GM19455 (cell line): ENCODE measurements around the gene STMN3.

Experiments used
- ATAC-seq: cut with Tn5 transposase; IDR thresholded peaks from one replicate; pipeline ENCODE4 v1.9.1; 2021; ENCODE audit not compliant: unreplicated experiment

Gene STMN3

GRCh38 chr20:63653041-63653973, at the start of gene STMN3:
TSS of gene STMN3 (minus strand) at chr20:63653424. CDS start at chr20:63653345, 79 bp downstream.
- ATAC-seq = no peak

GRCh38 chr20:63702036-63702665, 48.9 kb upstream of the STMN3 start:
- no peak for ATAC-seq

GRCh38 chr20:63701329-63702035, 48.3 kb upstream of the STMN3 start:
- no peak for ATAC-seq

- no peak for ATAC-seq
Observed at GRCh38 chr20:63701051-63701328, 47.8 kb upstream of the STMN3 start.

- ATAC-seq = no peak
Observed at GRCh38 chr20:63700199-63701050, 47.2 kb upstream of the STMN3 start.

GRCh38 chr20:63699466-63700198, 46.4 kb upstream of the STMN3 start:
- ATAC-seq = no peak

- no peak for ATAC-seq
Observed at GRCh38 chr20:63698739-63699465, 45.7 kb upstream of the STMN3 start.

GRCh38 chr20:63697868-63698545, 44.8 kb upstream of the STMN3 start:
- no peak for ATAC-seq

- no peak for ATAC-seq
Observed at GRCh38 chr20:63697357-63697867, 44.2 kb upstream of the STMN3 start.

GRCh38 chr20:63696628-63697356, 43.6 kb upstream of the STMN3 start, which contains the start of gene TNFRSF6B:
TSS of gene TNFRSF6B (plus strand) at chr20:63696652. CDS start at chr20:63696768, 116 bp downstream.
- no peak for ATAC-seq

- ATAC-seq = no peak
Observed at GRCh38 chr20:63696306-63696627, 43.0 kb upstream of the STMN3 start.

- ATAC-seq = no peak
Observed at GRCh38 chr20:63695424-63696305, 42.4 kb upstream of the STMN3 start.

GRCh38 chr20:63694584-63695423, 41.6 kb upstream of the STMN3 start:
- no peak for ATAC-seq

GRCh38 chr20:63693733-63694583, 40.7 kb upstream of the STMN3 start:
- ATAC-seq = no peak

GRCh38 chr20:63693083-63693732, 40.0 kb upstream of the STMN3 start:
- no peak for ATAC-seq
